ENCODE data around the gene TRIM31.
A peak's percentile ranks its signal among the peaks of the same experiment; 100 is the strongest.

Gene TRIM31

DNA sequence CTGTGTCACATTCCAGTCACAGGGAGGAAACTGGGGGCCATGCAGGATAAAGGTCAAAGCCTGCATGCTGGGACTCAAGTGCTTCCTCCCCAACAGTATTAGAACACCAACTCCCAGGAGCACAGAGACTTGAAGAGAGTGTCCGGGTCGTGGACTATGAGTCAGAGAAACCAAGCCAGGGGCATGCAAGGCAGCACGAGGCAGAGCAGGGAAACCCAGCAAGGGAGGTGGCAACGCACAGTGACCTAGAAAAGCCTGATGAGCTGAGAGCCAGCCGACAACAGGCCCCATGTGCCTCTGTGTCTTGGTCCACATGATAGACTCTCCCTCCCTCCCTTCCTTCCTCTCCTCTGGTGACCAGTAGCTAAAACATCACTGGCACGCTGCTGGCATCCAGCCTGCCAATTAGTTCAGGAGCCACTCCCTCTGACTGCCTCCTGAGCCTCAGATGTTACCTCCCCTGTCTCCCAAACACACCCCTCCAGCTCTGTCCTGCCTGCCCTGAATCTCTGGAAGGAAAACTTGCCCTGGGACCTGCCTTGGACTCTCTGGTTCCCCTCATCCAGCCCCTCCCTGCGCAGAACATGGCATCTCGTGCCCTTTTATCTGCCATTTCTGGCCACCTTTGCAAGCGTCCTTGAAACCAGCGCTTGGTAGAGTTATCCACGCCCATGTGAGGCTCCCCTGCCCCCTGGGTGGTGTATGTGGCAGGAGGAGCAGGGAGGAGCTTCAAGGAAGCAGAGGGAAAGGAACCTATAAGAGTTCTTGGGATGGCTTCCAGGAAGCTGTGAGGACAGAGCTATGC lies 21.1 kb downstream of the TRIM31 start:
- Histone ChIP-seq H3K4me3 (no peak overlapping the region), H3K27ac (no peak overlapping the region)
- DNase-seq (ENCODE audit: low spot score) = no peak
- TF ChIP-seq, protein P1, sequence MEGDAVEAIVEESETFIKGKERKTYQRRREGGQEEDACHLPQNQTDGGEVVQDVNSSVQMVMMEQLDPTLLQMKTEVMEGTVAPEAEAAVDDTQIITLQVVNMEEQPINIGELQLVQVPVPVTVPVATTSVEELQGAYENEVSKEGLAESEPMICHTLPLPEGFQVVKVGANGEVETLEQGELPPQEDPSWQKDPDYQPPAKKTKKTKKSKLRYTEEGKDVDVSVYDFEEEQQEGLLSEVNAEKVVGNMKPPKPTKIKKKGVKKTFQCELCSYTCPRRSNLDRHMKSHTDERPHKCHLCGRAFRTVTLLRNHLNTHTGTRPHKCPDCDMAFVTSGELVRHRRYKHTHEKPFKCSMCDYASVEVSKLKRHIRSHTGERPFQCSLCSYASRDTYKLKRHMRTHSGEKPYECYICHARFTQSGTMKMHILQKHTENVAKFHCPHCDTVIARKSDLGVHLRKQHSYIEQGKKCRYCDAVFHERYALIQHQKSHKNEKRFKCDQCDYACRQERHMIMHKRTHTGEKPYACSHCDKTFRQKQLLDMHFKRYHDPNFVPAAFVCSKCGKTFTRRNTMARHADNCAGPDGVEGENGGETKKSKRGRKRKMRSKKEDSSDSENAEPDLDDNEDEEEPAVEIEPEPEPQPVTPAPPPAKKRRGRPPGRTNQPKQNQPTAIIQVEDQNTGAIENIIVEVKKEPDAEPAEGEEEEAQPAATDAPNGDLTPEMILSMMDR (IDR thresholded peaks at IDR 0.05) = no peak

DNA sequence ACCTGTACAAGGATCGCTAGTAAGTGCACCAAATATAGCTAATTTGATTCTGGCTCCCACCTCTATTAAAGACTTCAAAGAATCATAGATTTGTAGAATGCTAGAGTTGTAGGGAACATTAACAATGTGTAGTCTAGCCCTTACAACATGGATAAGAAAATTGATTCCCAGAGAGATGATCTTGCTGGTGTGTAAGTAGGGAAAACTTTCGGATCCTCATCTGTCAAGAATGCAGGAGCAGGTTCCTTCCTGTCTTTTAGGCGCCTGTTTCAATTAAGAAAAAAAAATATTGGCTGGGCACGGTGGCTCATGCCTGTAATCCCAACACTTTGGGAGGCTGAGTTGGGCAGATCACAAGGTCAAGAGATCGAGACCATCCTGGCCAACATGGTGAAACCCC lies 25.0 kb downstream of the TRIM31 start:
- TF ChIP-seq, protein P1 (IDR thresholded peaks at IDR 0.05) = no peak
- H3K4me3 ChIP-seq = no peak overlapping the region
- H3K27ac ChIP-seq = no peak overlapping the region
- DNase-seq (ENCODE audit: low spot score) = no peak

DNA sequence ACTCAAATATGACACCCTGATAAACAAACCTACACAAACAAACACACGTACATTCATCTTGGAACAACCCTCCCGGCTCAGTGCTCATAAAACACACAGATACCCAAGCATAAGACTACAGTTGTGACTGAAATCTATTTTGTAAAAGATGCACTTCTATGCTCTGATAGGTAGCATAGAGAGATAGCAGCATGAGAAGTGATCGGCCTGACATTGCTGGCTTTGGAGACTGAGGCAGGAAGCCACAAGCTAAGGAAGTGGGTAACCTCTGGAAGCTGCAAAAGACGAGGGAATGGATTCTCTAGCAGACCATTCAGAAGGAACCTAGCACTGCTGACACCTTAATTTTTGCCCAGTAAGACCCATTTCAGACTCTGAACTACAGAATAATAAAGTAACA lies 35.7 kb downstream of the TRIM31 start:
- TF ChIP-seq, protein P1 (IDR thresholded peaks at IDR 0.05) = no peak
- no peak overlapping the region for H3K4me3 ChIP-seq
- DNase-seq (ENCODE audit: low spot score) = no peak
- no peak overlapping the region for H3K27ac ChIP-seq

DNA sequence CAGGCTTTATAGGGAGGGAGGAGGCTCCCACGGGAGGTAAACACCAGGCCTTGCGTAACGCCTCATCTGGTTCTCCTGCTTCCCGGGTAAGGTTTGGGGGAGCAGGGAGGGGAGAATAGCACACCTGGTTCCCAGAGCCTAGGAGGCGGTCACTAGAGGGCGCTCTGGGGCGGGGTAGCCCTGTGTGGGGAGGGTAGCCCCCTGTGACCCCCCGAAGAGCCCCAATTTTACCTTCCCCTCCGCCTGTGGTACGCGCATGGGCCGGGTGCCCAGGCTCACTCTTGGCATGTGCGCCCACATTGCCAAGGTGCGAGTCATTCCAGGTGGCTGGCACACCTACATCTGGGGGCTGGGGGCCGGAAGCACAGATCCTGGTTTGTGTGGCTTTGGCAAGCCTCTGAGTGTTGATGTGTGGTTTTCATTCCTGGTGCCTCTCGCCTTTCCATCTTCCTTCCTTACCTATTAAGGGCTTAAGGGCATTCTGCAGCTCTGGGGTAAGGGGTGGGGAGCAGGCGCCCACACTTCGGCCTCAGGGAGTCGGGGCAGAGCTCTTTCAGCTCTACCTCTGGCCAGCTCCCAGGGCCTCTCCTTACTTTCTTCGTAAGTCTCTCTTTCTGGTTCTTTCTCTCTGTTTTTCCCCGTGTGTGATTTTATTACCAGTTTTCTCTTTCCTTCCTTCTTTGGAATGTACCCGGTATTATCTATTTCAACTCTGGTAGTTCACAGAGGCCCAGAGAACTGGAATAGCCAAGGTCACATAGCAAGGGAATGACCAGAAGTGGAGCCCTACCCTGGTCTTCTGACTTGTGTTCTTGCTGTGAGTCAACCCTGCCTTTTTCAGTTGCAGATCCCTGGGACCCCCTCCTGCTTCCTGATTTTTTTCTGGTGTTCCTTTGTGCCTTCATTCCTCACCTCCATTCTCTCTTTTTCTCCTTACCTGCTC lies 36.8 kb downstream of the TRIM31 start:
- H3K4me3 ChIP-seq = peak overlapping the region; percentile 65
- TF ChIP-seq, protein P1 (IDR thresholded peaks at IDR 0.05) = no peak
- no peak overlapping the region for H3K27ac ChIP-seq
- DNase-seq (ENCODE audit: low spot score) = no peak

DNA sequence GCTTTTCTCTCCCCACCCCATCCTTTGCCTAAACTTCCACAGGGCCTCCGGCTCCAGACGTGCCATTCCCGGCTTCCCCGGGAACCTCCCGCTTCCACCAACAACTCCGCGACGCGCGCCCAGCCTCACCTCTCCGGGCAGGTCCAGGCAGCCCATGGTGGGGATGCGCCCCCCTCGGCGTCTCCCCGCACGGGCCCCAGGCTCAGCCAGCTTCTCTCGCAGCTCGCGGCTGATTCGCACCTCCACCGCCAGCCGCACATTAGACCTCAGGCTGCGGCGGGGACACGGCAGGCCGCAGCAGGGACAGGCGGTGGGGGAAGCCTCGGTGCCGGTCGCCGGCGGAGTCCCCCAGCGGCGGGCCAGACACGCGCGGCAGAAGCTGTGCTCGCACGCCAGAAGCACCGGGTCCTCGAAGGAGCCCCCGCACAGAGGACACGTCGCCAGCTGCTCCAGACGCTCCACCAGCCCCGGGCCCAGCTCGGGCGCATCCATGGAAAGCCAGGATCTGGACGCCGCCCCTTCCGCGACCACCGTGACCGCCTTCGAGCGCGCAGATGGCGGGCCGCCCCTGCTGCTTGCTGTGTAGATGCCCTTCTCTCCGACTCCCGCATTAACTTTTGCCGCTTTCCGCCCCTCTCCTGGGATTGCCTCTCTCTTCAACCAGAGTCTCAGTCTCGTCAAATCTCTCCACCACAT lies 37.6 kb downstream of the TRIM31 start, which contains the start of gene RNF39:
RNF39 (minus strand) TSS at position 676 of the 696 bp plus-strand sequence; CDS start at position 492, 184 bp downstream.
- Histone ChIP-seq H3K4me3 (peak within 1 kb of the TSS; percentile 65), H3K27ac (no peak within 1 kb of the TSS)
- TF ChIP-seq, protein P1 (IDR thresholded peaks at IDR 0.05) = no peak
- DNase-seq (ENCODE audit: low spot score) = no peak

DNA sequence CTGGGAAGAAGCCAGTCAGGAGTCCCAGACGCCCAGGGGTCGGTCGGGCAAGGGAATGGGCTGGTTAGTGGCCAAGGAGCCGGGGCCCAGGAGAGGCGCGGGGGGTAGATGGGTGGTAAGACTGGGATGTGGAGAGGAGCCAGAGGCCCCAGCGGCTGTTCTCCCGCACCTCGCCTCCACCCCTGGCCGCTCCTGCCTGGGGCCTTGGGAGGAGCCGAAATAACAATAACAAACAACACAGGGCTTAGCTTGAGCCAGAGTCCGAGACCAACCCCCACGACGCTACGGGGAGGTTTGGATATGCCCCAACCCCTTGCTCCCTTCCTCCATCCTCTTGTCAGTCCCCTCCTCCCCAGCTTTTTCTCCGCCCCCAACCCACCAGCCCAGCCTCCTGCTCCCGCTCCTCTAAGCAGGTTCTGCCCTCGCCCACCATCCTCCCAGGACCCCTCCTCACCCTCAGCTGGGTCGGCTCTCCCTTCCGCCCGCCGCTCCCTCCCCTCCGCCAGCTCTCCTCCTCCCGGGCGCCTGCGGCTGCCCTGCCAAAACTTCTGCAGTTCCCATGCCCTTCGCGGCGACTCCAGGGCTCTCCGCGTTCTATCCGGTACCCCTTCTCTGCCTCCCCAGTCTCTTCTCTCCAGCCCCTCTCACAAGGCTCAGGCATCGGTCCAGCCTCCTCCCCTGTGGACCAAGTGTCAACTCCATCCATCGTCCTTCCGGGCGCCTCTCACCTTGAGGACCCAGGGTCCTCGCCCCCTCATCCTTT lies 38.4 kb downstream of the TRIM31 start:
- DNase-seq (ENCODE audit: low spot score) = no peak
- H3K4me3 ChIP-seq = peak overlapping the region; percentile 65
- TF ChIP-seq, protein P1 (IDR thresholded peaks at IDR 0.05) = no peak
- no peak overlapping the region for H3K27ac ChIP-seq

Measured in coronary artery (tissue), 2 donors.